OCI-LY1 (cell line): ENCODE data around the gene SNAI1.

Source experiments
- EZH2 ChIP-seq: fragments of 200-600 bp; sonication (generic), shearing (Covaris generic); IDR thresholded peaks from 2 replicates; pipeline ENCODE4 v1.8.0; 2017; ENCODE audit warnings: borderline replicate concordance, mixed run types, mild to moderate bottlenecking, antibody characterized with exemption, low read length, moderate library complexity, mixed read lengths
- TF ChIP-seq, protein P1 (sequence below): fragments of 200-600 bp; sonication (generic), shearing (Covaris generic); IDR thresholded peaks from 2 replicates; pipeline ENCODE4 v1.5.1; 2017; ENCODE audit warnings: mild to moderate bottlenecking, antibody characterized with exemption, low read length, moderate library complexity, mixed read lengths

DNA sequence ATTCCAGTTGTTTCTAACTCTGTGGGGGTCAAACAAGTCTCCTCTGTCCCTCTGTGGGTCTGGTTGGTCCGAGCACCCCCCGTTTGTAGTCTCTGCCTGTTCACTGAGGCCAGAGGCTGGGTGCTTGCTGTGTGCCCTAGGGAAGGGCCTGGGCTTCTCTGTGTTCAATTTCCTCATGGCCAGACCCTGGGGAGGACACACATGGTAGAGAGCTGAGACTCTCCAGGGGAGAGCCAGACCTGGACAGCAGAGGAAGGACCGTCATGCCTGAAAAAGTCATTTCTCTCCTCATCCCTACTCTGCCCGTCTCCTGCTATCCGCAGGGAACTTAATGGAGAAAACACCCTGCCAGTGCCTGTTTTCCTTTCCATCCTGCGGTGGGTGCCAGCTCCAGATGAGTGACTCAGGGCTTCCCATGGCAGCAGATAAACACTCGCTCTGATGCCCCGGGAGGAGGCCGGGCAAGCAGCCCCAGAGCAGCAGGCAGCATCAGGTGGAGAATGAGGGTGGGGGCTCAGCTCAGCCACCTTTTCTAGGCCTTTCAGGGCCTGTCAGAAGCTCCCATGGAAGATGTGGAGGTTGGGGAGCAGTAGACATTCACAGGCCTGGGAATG lies 51.9 kb downstream of the SNAI1 start:
- TF ChIP-seq, protein P1, sequence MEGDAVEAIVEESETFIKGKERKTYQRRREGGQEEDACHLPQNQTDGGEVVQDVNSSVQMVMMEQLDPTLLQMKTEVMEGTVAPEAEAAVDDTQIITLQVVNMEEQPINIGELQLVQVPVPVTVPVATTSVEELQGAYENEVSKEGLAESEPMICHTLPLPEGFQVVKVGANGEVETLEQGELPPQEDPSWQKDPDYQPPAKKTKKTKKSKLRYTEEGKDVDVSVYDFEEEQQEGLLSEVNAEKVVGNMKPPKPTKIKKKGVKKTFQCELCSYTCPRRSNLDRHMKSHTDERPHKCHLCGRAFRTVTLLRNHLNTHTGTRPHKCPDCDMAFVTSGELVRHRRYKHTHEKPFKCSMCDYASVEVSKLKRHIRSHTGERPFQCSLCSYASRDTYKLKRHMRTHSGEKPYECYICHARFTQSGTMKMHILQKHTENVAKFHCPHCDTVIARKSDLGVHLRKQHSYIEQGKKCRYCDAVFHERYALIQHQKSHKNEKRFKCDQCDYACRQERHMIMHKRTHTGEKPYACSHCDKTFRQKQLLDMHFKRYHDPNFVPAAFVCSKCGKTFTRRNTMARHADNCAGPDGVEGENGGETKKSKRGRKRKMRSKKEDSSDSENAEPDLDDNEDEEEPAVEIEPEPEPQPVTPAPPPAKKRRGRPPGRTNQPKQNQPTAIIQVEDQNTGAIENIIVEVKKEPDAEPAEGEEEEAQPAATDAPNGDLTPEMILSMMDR = no peak
- no peak for TF ChIP-seq EZH2
